Measurements from ENCODE around the gene ZBTB46.
A peak's percentile ranks its signal among the peaks of the same experiment; 100 is the strongest.

The ZBTB46 gene

DNA sequence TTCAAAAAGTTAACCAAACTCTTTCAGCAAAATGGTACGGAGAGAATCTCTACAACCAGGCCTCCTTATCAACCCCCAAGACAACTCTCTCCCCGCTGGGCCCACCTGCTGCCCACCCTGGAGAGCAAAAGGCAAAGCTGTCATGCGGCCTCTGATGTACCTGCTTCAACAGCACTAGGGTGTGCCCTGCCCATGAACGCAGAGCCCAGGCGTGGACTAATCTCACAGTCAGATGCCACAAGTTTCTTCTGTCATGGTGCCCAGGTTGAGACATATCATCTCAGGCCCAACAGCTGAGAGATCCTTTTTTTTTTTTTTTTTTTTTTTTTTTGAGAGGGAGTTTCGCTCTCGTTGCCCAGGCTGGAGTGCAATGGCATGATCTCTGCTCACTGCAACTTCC, 65.2 kb downstream of the ZBTB46 start:
- no peak for DNase-seq

DNA sequence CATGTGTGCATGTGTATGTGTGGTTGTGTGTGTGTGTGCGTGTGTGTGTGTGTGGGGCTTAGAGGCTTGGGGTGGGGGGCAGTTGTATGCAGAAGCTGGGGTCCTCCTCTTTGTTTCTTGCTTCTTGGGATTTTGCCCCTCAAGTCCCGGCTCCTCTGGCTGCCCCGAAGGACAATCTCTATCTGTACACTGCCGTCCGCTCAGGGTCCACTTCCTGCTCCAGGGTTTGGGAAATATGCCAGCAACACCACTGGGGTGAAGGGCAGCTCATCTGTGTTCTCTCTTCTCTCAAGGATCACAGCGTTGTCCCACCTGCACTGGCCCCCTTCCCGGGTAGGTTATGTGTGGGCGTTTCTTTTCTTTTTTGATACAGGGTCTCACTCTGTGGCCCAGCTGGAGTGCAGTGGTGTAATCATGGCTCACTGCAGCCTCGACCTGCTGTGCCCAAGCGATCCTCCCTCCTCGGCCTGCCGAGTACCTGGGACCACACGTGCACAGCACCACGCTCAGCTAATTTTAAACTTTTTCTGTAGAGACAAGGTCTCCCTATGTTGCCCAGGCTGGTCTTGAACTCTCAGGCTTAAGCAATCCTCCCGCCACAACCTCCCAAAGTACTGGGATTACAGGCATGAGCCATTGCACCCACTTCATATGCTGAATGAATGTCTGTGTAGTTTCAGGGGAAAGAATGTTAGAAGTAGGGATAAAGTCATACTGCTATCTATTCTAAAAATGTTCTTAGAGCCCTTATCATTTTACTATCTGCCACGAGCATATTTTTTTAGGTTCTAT, 65.8 kb downstream of the ZBTB46 start:
- DNase-seq = no peak

DNA sequence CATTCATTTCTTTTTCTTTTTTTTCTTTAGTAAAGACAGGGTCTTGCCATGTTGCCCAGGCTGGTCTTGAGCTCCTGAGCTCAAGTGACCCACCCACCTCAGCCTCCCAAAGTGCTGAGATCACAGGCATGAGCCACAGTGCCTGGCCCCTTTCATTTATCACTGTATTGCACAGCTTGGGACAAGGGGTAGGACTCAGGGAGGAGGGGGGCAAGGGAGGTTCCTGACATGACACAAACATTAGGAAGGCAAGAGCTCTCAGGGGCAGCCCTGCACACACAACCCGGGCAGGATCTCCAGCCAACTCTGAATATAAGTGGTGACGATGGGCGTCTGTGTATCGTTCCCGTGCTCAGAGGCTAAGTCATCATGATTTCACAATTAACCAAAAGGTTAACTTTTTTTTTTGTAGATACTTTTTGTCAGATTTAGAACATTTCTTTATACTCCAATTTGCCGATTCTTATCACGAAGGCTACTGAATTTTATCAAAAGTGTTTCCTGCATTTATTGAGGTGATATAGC, 71.6 kb downstream of the ZBTB46 start:
- DNase-seq = peak in 1 of 3 donors; percentile 13

DNA sequence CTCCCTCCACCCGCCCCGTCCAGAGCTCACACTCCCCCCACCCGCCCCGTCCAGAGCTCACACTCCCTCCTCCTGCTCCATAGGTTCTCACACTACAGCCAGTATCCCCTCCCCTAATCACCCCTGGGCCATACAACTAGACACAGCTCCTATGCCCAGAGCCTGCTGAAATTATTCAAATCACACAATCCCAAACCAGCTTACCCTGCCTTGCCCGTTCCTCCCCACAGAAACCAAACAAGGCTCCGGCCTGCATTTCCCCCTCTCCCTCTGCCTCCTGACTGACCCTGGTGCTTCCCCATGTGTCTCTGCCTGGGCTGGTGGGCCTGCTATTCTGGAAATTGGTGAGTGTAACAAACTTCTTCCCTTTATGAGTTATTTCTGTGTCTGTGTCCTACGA, 72.9 kb downstream of the ZBTB46 start:
- DNase-seq = no peak

DNA sequence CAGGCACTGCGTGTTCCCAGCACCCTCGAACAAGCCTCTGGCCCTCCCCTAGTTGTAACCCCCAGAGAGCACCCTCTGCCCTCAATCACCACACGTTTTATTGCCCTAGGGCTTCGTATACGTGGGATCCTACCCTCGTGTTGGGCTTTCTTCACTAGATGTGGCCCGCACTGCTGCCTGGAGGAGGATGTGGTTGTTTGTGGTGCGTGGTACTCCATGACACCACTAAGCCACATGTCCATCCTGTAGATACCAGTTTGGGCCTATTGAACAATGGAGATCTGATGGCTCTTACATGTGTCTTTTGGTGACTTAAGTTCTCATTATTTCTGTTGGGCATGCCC, 74.4 kb downstream of the ZBTB46 start:
- no peak for DNase-seq

DNA sequence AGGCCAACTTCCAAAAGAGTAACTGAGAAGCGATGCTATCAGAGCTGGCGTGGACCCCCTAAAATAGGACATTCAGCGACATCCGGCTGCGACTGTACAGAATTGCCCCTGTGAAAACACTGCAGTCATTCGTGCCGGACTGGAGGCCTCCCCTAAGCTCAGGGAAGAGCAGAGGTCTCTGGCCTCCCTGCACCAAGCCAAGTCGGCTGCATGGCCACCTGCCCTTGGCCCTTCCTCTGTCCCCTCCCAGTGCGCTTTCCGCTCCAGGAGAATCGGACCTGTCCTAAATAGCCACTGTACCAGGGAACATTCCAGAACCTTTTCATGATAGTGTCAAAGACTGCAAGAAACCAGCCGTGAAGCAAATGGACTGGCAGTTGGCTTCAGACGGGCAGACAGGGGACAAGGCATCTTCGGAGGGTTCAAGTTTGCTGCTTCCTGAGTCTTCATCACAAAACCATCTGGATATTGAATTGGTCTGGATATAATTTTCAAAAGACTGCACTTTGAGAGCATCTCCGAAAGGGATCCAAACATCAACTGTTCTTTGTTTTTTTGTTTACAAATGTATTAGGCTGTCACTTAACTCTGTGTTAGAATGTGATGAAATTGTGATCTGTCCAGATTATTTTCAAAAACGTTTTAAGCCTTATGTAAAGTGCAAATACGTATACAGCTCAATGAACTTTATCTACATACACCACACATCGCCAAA, 75.0 kb downstream of the ZBTB46 start:
- no peak for DNase-seq

DNA sequence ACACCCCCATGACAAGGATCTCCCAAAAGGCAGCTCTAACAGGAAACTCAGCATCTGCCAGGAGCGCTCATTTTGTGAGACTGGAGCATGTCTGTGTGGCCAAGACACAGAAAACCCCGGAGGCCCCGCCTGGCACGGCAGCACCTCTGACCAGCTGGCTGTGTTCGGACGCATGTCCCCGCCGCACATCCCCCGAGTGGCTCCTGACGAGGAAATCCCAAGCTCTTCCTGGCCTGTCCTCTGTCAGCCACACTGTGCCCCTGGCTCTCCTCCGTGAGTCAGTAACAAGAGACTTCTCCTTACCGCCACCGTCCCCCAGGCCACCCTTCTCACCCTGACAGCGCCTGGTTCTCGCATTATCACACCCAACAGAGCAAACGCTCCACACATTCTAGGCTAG, 77.1 kb downstream of the ZBTB46 start:
- DNase-seq = no peak

DNA sequence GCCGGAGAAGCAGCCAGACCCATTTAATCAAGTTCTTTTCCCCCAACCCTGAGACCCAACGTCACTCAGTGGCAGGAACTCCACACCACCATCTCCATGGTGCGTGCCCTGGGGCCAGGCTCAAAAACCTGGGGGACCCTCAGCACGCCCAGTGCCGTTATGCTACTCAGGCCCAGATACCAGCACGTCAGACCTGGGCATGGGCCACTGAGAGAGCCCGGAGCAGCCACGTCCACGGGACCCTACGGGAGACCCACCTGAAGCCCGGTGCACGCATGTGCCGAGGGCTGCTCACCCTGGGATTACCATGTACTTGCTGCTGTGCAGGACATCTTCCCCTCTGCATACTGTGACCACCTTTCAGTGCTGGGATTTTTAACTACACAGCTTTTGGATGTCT, 77.7 kb downstream of the ZBTB46 start:
- no peak for DNase-seq

DNA sequence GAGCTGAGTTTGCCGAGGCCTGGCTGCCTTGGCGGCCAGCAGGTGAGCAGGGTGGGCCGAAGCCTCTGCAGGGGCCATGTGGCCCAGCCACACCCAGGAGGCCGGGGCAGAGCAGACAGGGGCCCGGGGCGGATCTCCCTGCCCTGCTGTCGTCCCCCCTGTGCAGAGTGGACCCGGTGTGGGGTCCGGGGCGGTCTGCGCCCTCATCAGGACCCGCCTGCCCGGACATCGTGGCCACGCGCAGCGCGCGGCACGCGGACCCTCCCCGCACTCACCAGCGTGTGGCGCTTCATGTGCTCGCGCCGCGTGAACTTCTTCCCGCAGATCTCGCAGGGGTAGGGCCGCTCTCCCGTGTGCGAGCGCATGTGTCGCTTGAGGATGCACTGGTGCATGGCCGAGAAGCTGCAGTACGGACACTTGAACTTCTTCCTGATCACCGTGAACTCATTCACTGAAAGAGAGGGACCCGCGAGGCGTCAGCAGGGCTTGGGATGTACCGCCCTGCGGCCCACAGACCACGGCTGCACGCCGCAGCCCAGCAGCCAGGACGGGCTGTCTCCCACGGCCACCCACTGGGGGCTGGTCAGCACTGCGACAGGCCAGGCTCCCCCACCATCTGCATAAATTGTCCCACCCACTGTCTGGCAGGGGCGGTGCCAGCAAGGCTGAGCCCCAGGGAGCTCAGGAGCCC, 78.5 kb downstream of the ZBTB46 start:
- no peak for DNase-seq

DNA sequence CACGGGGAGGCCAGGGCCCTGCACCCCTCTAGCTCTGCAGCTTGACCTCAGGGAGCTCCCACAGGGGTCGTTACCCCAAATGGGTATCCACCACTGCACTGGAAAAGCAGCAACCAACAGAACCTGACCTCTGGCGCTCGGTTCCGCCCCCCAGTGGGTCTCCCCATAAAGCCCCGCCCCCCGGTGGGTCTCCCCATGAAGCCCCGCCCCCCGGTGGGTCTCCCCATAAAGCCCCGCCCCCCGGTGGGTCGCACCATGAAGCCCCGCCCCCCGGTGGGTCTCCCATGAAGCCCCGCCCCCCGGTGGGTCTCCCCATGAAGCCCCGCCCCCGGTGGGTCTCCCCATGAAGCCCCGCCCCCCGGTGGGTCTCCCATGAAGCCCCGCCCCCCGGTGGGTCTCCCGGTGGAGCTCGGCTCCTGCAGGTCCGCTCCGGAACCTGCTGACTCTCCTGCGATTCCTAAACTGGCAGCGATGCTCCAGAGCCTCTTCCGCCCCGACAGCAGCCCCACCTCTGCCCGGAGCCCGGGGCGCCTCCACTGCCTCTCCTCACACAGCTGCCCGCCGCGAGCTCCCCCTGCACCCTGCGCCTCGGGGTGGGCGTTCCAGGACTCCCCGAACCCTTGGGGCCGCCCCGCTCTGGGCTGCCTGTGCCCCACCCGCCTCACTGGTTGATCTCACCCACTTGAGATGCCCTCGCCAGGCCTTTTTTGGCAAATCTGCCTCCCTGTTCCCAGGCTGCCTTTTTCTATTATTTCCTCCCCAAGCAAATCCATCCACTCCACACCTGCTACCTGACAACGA, 79.4 kb downstream of the ZBTB46 start:
- DNase-seq = no peak

DNA sequence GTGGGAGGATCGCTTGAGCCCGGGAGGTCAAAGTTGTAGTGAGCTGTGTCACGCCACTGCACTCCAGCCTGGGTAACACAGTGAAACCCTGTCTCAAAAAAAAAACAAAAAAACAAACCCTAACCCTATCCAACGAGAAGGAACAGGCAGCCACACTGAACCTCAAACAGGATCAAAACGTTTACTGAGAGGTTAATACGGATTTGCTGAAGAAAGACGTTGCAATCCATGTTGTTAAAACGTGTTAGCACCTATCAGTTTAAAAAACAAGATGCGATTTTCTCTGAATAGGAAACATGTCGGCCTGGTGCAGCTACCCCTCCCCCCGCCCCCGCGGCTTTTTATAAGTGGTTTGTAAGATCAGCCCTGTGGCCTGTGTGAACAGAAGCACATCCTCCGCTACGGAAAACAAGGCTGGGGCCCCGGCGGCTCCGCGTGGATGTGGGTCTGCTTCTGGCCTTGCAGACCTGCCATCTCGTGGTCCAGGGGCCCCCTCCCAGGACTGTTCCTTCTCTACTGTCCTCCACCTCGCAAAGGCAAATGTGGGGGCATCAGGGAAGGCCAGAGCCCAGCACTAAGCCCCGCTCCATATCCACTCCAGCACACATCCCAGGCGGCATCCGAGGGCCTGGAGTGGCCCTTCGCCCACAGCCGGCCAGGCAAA, 80.1 kb downstream of the ZBTB46 start:
- no peak for DNase-seq

DNA sequence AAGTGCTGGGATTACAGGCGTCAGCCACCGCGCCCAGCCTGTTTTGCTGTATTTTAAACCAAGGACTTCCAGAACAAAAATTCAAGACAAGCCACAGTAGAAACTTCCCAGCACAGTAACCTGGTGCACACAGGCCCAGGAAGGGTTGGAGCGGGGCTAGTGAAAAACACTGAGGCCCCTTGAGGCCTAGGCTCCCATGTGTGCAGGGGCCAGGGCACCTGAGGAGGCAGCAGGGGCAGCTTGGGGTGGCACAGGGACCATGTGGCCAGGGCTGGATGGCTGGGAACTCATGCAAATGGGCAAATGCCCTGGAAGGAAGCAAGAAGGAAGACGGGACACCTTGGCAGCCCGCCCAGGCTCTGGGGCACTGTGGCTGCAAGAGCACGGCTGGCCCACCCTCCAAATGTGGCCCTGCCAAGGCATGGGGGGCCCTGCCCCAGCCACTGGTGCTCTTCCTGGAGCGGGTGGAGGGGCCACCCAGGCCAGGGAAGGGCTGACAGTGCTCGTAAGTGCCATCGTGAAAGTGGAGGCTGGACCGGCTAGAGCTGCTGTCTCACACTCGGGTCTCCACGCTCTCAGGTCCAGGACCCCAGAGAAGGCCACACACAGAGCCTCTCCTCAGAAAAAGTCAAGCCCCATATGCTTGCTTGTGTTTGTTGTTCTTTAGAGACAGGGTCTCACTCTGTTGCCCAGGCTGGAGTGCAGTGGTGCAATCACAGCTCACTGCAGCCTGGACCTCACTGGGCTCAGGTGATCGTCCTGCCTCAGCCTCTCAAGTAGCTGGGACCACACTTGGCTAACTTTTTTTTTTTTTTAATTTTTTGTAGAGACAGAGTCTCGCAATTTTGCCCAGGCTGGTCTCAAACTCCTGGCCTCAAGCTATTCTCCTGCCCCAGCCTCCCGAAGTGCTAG, 81.2 kb downstream of the ZBTB46 start:
- DNase-seq = no peak

DNA sequence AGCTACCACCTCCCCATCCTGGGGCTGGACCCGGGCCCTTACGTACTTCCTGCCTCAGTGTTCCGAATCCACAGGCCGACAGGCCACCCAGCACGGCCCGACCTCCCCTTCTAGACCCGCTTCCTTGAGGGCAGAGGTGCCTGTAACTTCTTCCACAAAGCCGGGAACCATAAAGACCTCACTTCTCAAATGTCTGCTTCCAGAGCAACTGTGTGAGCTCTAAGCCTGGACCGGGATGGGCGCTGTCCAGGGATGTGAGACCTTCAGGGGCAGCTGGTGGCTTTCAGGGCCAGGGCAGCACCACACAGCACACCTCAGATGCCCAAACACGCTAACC, 82.2 kb downstream of the ZBTB46 start:
- no peak for DNase-seq

DNA sequence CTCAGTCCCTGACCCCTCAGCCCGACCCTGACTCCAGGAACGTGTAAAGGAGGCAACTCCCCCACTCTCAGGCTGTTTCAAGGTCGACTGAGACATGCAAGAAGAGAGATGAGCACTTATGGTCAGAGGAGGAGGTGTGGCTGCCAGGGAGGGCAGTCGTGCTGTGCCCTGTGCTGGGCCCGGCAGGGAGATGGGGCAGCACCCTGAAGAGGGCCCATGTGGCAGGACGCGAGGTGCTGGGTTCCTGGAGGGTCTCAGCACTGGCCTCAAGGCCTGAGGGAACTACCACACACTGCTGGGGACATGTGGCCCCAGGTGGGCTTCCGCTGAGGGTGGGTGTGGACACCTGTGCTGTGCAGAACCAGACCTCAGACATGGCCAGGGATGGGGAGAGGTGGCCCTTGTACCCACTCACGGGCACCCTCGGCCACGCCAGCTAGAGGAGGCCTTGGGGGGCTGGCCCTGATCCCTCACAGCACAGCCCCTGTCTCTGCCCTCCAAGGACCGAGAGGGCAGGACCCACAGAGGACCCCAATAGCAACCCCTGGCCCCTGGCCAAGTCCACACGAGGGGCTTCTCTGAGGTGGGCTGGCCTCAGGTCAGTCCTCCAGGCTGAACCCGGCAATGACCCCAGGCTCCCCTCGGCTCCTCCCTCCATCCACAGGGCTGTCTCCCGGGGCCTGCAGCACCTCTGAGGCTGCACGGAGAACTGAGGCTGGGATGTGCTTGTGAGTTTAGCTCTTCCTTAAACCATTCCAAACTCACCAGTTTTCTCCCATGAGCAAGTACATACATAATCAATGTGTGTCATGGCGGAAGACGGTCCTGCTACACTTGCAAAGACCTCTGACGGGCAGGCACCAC, 82.8 kb downstream of the ZBTB46 start:
- DNase-seq = no peak

DNA sequence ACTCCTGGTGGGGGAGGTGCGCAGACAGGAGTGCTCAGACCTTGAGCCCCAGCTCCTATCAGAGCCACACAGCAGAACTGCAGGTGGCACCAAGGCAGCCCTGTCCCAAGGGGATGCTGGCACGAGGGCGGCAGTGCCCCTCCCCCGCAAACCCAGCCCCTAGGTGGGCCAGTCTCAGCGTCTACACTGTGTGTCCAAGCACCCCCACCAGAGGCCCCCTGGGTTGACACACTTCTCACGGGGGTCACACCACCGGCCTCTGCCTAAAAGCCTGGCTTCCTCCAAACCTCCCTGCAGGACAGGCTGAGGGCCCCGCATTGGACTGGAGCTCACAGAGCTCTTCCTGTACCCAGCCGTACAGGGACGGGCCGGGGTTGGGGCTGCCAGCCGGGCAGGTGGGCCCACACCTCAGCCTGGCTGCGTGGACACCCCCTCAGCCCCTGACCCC, 83.4 kb downstream of the ZBTB46 start:
- no peak for DNase-seq

DNA sequence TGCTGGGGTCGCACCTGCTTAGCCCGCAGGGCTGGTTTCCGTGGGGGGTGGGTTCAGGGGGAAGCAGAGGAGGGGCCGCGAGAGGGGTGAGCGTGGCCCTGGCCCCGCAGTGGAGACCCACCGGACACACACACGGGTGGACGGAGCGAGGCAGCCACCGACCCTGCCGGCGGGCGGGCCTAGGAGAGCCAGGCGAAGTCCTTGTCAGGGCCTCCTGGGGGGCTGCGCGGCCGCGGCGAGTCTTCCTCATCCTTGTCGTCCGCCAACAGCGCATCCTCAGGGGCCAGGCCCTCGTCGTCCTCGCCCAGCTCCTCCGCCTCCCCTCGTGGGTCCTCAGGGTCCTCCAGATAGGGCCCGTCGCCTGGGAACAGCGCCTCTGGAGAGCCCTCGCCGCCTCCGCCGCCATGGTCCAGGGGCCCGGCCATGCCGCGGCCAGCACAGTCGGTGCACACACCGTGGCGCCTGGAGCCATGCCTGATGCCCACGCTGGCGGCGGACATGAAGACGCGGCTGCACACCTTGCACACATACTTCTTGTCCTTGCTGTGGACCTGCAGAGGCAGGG, 84.2 kb downstream of the ZBTB46 start:
- no peak for DNase-seq

DNA sequence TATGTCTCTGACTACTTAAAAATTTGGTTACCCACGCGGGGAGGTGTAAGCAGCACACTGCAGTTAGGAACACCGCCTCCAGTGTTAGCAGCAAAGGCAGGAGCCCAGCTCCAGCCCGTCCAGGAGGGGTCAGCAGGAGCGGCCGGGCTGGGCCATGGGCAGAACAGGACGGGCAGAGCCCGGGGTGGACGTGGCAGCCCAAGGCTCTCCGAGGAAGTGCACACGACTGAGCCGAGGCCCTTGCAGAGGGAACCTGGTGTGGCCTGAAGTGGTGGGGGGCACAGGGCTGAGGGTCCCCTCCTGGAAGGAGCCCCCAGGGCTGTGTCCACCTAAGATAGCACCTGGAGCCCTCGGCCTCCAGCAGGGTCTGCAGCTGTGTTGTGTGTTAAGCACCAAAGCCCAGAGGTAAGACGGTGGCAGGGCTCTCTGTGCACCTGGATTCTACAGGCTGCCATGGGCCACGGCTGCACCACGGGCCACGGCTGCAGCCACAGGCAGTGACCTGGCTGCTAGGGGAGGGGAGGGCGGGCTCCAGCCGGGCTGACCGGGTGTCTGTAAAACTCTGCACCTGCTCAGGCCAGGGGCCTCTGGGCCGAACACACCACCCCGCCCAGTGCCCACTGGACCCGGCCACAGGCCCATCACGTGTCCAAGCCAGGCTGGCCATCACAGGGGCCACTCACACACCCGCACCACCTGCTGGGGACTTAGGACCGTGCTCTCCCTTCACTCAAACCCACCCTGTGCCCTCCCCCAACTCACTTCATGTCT, 84.9 kb downstream of the ZBTB46 start:
- DNase-seq = no peak

DNA sequence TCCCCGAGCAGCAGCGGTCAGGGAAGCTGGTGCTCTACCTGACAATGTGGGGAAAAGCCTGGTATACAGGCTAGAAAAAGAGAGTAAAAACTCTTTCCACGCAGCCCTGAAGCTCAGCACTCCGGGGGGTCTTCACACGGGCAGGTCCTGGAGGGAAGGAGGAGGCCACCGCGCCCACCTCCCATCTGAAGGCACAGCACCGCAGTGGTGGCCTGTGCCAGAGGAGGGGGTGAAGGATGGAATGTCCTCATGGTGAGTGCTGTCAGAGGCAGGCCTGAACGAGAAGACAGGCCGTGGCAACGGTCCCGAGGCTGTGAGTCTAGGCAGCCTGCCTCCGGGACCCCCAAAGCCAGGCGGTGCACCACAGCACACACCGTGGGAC, 85.6 kb downstream of the ZBTB46 start:
- DNase-seq = no peak

All from suppressor macrophage treated with lipopolysaccharide for 1 hour (primary cell).